Activated CD4-positive, alpha-beta T cell treated with anti-CD3 and anti-CD28 coated beads, Interleukin-2, amount 50 U/mL, for 4 hours (primary cell): ENCODE measurements around the gene PLIN3.
A peak's percentile ranks its signal among the peaks of the same experiment; 100 is the strongest.
"Not testable (repeated sequence)": the region's sequence is repeated elsewhere in the genome, so short reads cannot be mapped to it uniquely, and the experiment has no call there.

Experiments
- DNase-seq, 2 experiments: peaks; one replicate each; pipeline ENCODE4 v3.0.0-alpha.2; 2020

Gene PLIN3

DNA sequence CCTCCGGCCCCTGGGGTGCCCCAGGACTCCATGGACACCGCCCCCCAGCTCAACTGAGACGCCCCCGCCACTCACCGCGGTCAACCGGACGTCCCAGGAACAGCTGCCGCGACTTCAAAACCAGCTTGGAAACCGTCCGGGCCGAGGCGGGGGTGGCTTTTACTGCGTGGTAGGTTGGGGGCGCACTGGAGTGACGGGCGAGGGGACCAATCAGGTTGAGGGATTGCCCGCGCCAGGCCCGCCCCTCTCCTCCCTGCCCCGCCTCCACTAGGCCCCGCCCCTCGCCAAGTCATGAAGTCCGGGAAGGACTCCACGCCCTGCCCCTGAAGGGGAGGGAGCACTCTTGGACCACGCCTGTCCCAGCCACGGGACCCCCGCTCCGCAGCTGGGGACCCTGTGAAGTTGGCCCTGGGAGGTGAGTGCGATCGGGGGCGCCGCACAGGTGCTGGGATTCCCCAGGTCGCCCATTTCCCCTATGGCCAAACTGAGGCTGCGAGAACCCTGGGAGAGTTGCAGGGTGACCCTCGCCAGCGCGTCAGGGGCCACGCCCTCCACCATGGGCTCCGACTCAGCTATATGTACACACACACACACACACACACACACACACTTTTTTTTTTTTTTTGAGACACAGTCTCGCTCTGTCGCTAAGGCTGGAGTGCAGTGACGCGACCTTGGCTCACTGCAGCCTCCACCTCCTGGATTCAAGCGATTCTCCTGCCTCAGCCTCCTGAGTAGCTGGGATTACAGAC, at the start of gene PLIN3:
Gene PLIN3 (minus strand): TSS at position 134 of the 752 bp plus-strand sequence. CDS start 6,273 bp downstream, outside the sequence.
- DNase-seq: peak; percentile 91 to 92

- peak in 1 of 2 experiments; percentile 32 for DNase-seq
Observed at GRCh38 chr19:4916292-4917082, 49.0 kb upstream of the PLIN3 start.

GRCh38 chr19:4914736-4915501, 47.5 kb upstream of the PLIN3 start:
- peak; percentile 70 to 73 for DNase-seq

- peak in 1 of 2 experiments; percentile 28 for DNase-seq
Observed at GRCh38 chr19:4913996-4914735, 46.7 kb upstream of the PLIN3 start.

GRCh38 chr19:4911786-4912672, 44.6 kb upstream of the PLIN3 start:
- peak; percentile 66 to 69 for DNase-seq

DNA sequence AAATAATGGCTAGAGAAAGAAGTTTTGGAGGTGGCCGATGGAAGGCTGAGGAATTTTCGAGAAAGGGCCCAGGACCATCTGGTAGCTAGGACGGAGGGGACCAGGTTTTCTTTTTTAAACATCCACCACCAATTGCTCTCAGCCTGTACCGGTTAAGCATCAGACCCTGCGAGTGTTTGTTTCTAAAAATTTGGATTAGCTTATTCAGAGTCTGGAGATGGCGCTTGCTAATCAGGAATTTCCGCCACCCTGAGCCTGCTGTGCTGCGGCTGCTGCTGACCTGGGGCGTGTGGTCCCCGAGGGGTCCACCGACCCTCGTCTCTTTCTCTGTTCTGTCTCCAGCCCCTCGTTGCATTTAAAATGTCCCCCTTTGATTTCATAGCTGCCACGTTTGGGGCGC, 43.8 kb upstream of the PLIN3 start:
- no peak for DNase-seq

DNA sequence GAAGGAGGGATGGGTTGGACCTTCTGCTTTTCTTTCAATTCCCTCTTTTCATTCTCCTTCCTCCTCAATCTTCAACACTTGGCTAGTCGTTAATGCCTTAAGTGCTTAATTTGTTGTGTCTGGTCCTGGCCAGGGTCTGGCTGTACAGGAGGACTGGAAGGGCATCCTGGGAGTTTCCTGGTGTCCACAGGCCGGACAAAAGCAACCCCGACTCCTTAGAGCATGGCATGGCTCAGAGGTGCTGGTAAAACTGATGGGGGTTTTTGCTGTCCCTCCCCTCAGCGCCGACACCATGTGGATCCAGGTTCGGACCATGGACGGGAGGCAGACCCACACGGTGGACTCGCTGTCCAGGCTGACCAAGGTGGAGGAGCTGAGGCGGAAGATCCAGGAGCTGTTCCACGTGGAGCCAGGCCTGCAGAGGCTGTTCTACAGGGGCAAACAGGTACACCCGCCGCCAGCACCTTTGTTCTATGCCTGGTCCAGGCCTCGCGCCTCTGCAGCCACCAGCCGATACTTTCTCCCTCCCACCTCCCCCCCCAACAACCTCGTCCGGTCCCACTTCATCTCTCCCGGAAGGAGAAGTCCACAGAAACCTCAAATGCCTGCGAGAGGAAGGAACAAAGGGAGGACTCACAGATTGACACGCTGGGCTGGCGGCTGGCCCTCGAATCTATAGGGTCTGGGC, 43.3 kb upstream of the PLIN3 start:
- DNase-seq: no peak

GRCh38 chr19:4909897-4910593, 42.6 kb upstream of the PLIN3 start:
- peak; percentile 94 for DNase-seq

DNA sequence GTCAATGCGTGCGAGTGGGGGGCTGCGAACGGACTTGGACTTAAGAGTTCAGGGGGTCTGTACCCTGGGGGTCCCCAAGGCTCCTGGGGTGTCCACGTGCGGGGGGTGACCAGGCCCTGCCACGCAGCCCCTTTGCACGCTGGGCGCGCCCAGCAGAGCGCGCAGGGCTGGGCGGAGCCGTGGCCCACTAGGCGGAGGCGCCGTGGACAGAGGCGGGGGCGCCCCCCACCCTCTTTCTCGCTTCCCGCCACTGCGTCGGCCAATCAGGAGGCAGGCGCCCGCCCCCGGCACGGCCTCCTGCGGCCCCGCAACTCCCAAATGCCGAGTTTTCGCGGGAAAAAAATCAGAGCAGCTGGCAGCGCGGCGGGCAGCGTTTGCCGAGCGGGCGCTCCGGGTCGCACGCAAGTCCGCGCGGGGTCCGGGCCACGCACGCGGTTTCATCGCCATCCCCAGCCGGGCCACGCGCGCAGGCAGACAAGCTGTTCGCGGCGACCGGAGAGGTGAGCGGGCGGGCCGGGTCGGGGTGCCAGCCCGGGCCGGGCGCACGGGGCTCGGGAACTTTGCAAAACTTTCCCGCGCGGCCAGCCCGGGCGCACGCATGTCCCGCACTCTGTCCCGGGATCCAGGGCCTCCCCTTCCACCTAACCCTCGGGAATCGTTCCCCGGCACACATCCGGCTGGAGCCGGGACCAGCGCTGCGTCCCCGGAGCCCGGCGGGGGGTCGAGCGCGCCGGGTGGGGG, 41.9 kb upstream of the PLIN3 start, which contains the start of gene UHRF1:
Gene UHRF1 (plus strand): TSS at position 346 of the 741 bp plus-strand sequence. CDS start 1,385 bp downstream, outside the sequence.
- DNase-seq: no peak

GRCh38 chr19:4908781-4909155, 41.3 kb upstream of the PLIN3 start:
- DNase-seq: no peak

DNA sequence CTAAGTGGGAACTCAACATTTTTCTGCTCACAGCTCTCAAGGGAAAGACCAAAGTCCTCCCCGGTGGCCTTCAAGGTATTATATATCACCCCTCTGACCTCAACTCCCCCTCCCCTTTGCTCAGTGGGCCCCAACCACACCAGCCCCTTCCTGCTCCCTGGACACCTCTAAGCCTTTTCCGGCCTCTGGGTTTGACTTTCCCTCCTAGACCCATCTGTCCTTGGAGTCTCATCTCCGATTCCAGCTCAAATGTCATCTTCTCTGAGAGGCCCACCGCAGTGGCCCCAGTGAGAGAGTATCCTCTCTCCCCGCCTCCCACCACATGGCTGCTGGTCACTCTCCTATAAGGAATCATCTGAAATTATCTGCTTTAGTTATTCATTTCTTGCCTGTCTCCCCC, 40.9 kb upstream of the PLIN3 start:
- no peak for DNase-seq

GRCh38 chr19:4906963-4907362, 39.5 kb upstream of the PLIN3 start:
- DNase-seq: no peak

- DNase-seq: no peak
Observed at GRCh38 chr19:4904481-4904880, 37.0 kb upstream of the PLIN3 start.

DNA sequence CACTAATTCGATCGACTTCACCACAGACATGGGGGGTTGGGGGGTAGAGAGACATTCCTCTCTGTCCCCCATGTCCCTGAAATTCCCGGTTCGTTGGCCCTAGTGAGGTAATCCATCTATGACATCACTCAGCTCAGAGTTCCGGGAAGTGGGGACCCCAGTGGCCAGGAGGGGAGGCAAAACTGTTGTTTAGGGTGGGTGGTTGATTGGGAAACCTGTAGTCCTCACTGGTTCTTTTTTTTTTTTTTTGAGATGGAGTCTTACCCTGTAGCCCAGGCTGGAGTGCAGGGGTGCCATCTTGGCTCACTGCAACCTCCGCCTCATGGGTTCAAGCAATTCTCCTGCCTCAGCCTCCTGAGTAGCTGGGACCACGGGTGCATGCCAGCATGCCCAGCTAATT, 35.3 kb upstream of the PLIN3 start, which contains the start of gene ARRDC5:
Gene ARRDC5 (minus strand): TSS at position 101 of the 400 bp plus-strand sequence. CDS start 71 bp downstream, at position 30.
- DNase-seq: no peak

- not testable (repeated sequence) for DNase-seq
Observed at GRCh38 chr19:4900879-4901278, 33.4 kb upstream of the PLIN3 start.

DNA sequence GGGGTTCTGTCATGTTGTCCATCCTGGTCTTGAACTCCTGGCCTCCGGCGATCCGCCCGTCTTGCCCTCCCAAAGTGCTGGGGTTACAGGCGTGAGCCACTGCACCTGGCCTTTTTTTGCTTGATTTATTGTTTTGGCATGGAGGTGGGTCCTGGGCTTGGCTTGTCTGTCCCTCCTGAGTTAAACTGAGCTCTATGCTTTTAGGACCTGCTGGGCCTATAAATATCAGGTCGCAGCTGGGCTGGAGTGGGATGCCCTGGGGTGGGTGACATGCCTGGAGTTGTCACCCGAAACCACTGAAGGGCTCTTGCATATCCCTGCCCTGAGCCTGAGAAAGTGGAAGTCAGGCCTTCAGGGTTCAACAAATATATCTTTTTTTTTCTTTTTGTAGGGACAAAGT, 29.7 kb upstream of the PLIN3 start:
- DNase-seq: no peak

- no peak for DNase-seq
Observed at GRCh38 chr19:4896372-4896771, 28.9 kb upstream of the PLIN3 start.

DNA sequence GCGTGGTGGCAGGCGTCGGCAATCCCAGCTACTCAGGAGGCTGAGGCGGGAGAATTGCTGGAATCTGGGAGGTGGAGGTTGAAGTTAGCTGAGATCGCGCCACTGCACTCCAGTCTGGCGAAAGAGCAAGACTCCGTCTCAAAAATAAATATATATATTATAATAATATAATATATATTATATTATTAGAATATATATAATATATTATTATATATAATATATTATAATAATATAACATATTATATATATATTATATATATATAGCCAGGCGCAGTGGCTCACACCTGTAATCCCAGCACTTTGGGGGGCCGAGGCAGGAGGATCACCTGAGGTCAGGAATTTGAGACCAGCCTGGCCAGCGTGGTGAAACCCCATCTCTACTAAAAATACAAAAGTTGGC, 25.5 kb upstream of the PLIN3 start:
- DNase-seq: not testable (repeated sequence)

GRCh38 chr19:4891066-4891465, 23.6 kb upstream of the PLIN3 start:
- DNase-seq: no peak
